Neuronal stem cell (in vitro differentiated cells): Measurements from ENCODE around the gene DNAJB9.
A peak's percentile ranks its signal among the peaks of the same experiment; 100 is the strongest.

Experiments used
- DNase-seq: peaks from one replicate; pipeline ENCODE4 v3.0.0-alpha.2; 2013; ENCODE audit warnings: low spot score
- H2AFZ ChIP-seq: one replicate; pipeline ENCODE4 v1.6.1; 2013; ENCODE audit warnings: mild to moderate bottlenecking, low read length, inconsistent platforms
- H2AK5ac ChIP-seq: 2 replicates; pipeline ENCODE4 v1.6.1; 2013; ENCODE audit warnings: low read depth, mild to moderate bottlenecking, inconsistent platforms, low read length, moderate library complexity, mixed read lengths
- H2BK120ac ChIP-seq: 2 replicates; pipeline ENCODE4 v1.6.1; 2013; ENCODE audit warnings: low read depth, mild to moderate bottlenecking, inconsistent platforms, low read length, moderate library complexity, mixed read lengths
- H2BK12ac ChIP-seq: one replicate; pipeline ENCODE4 v1.6.1; 2013; ENCODE audit warnings: low read length, inconsistent platforms
- H2BK15ac ChIP-seq: 2 replicates; pipeline ENCODE4 v1.6.1; 2013; ENCODE audit warnings: mild to moderate bottlenecking, low read length, inconsistent platforms, mixed read lengths
- H2BK5ac ChIP-seq: one replicate; pipeline ENCODE4 v1.6.1; 2013; ENCODE audit warnings: inconsistent platforms, mild to moderate bottlenecking, low read length, moderate library complexity
- H3K14ac ChIP-seq: one replicate; pipeline ENCODE4 v1.6.1; 2013; ENCODE audit warnings: low read length, inconsistent platforms
- H3K18ac ChIP-seq: 2 replicates; pipeline ENCODE4 v1.6.1; 2013; ENCODE audit warnings: low read length, inconsistent platforms
- H3K23ac ChIP-seq: 2 replicates; pipeline ENCODE4 v1.6.1; 2013; ENCODE audit warnings: low read depth, mild to moderate bottlenecking, mixed read lengths, low read length, inconsistent platforms; ENCODE audit not compliant: poor library complexity
- H3K27ac ChIP-seq: replicated peaks from 3 replicates; pipeline ENCODE4 v1.5.1; 2013; ENCODE audit warnings: low read length, inconsistent platforms
- H3K27me3 ChIP-seq, 3 experiments: 2 replicates each; pipeline ENCODE4 v1.6.1; 2013; ENCODE audit warnings: low read length in 3 of 3, mild to moderate bottlenecking in 2 of 3, inconsistent platforms in 1 of 3, low read depth in 1 of 3, mixed read lengths in 1 of 3, moderate library complexity in 1 of 3; ENCODE audit not compliant: control insufficient read depth in 3 of 3, insufficient read depth in 3 of 3
- H3K36me3 ChIP-seq, 2 donors: replicated peaks in 1 of 2; 2 replicates each; pipeline ENCODE4 v1.6.1; 2013; ENCODE audit warnings: low read length in 2 of 2; ENCODE audit not compliant: control insufficient read depth in 2 of 2, insufficient read depth in 2 of 2
- H3K4ac ChIP-seq: 2 replicates; pipeline ENCODE4 v1.6.1; 2013; ENCODE audit warnings: inconsistent platforms, mild to moderate bottlenecking, low read length, moderate library complexity
- H3K4me1 ChIP-seq, 2 donors: 1 replicate in 1 of 2; 2 replicates in 1 of 2; pipeline ENCODE4 v1.6.1; 2013; ENCODE audit warnings: low read length in 2 of 2, low read depth in 1 of 2; ENCODE audit not compliant: control insufficient read depth in 2 of 2, insufficient read depth in 1 of 2
- H3K4me2 ChIP-seq: one replicate; pipeline ENCODE4 v1.6.1; 2013; ENCODE audit warnings: mild to moderate bottlenecking, low read length, inconsistent platforms; ENCODE audit not compliant: insufficient read depth, poor library complexity, severe bottlenecking
- H3K4me3 ChIP-seq, 2 donors: 2 replicates each; pipeline ENCODE4 v1.5.1; 2013; ENCODE audit warnings: low read length in 2 of 2, mild to moderate bottlenecking in 2 of 2, inconsistent platforms in 1 of 2, moderate library complexity in 1 of 2
- H3K79me1 ChIP-seq: one replicate; pipeline ENCODE4 v1.6.1; 2013; ENCODE audit warnings: low read depth, mild to moderate bottlenecking, inconsistent platforms, low read length, moderate library complexity
- H3K9ac ChIP-seq: one replicate; pipeline ENCODE4 v1.6.1; 2013; ENCODE audit warnings: mild to moderate bottlenecking, low read depth, low read length, inconsistent platforms; ENCODE audit not compliant: poor library complexity
- H3K9me3 ChIP-seq, 2 donors: replicated peaks in 1 of 2; 2 replicates each; pipeline versions ENCODE3 to v1.6.1; 2013; ENCODE audit warnings: low read length in 2 of 2, mild to moderate bottlenecking in 2 of 2, inconsistent platforms in 1 of 2, low read depth in 1 of 2, mixed read lengths in 1 of 2, moderate library complexity in 1 of 2; ENCODE audit not compliant: control insufficient read depth in 2 of 2, insufficient read depth in 1 of 2
- H4K8ac ChIP-seq: one replicate; pipeline ENCODE4 v1.6.1; 2013; ENCODE audit warnings: low read depth, mild to moderate bottlenecking, inconsistent platforms, low read length, moderate library complexity
- H4K91ac ChIP-seq: one replicate; pipeline ENCODE4 v1.6.1; 2013; ENCODE audit warnings: low read length, low read depth, mild to moderate bottlenecking, inconsistent platforms; ENCODE audit not compliant: poor library complexity
- WGBS, 2 donors: extraction: QIAGEN DNeasy Blood & Tissue Kit; methylation state at CpG; one replicate each; pipeline ENCODE4 v1.1.7; 2013; ENCODE audit warnings: missing lambda C conversion rate in 2 of 2, mixed read lengths in 1 of 2; ENCODE audit not compliant: insufficient read length in 2 of 2, insufficient replicate concordance in 1 of 2; ENCODE audit errors: extremely low coverage in 2 of 2; 5-methylcytosine and 5-hydroxymethylcytosine counted together

The DNAJB9 gene

DNA sequence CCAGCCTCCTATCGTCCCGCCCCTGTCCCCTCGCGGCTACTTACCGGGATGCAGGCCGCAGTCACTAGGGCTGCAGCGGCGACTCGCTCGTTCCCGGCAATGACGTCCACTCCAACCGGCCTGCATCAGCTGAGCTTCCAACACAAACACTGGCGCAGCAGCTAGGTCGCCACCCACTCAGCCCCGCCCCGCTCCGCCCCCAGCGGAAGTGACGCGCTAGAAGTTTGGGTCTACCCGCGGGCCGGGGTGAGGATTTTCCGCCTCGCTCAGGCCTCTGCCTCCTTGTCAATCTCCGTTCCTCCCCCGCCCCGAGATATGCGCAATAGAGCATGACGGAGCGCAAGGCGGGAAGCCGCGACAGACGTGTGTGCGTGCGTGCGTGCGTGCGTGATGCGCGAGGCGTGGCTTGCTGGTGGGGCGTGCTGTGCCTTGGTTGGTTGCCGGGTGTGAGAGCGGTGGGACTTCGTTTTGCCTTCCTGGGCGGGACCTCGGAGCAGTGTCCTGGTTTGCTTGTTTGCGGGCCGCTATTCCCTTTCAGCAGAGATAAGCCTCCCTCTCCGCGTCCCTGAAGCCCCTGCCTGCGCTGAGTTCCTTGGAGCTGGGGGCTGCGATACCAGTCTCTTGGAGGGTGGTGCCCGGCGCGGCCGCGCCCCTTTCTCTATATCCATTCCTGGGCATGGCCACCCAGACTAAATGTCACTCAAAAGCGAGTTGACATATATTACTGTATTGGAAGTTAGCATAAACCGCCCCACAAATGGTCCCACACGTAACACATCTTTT lies 43.5 kb upstream of the DNAJB9 start, which contains the start of gene PNPLA8:
Gene PNPLA8, minus strand, starts transcription at position 151 of the 783 bp plus-strand sequence. CDS start 10,644 bp downstream, outside the sequence.
- Histone ChIP-seq H3K9me3 (no peaks in the 10 kb centered on the region), H3K4me2 (peak within 1 kb of the TSS; percentile 76), H2BK12ac (no peak within 1 kb of the TSS), H3K14ac (peak within 1 kb of the TSS; percentile 65), H2BK15ac (no peak within 1 kb of the TSS), H3K36me3 (no peaks in the 10 kb centered on the region), H4K8ac (no peak within 1 kb of the TSS), H3K4ac (no peak within 1 kb of the TSS), H3K27ac (peak within 1 kb of the TSS; percentile 95), H3K23ac (peak within 1 kb of the TSS; percentile 94), H2AFZ (peak within 1 kb of the TSS; percentile 94), H2BK5ac (peak within 1 kb of the TSS; percentile 94), H3K9ac (peak within 1 kb of the TSS; percentile 80), H2AK5ac (no peak within 1 kb of the TSS), H3K27me3 (no peaks in the 10 kb centered on the region), H4K91ac (no peak within 1 kb of the TSS), H3K4me3 (peak within 1 kb of the TSS; percentile 71 to 85), H3K79me1 (peaks cover 1% of the 10 kb centered on the region), H3K4me1 (peaks cover 6 to 15% of the 10 kb centered on the region in 2 donors), H2BK120ac (no peak within 1 kb of the TSS), H3K18ac (peak within 1 kb of the TSS; percentile 96)
- DNase-seq, result peak; percentile 99
- no CpG with 5 or more reads among the region's 64 CpGs for WGBS, 2 donors

DNA sequence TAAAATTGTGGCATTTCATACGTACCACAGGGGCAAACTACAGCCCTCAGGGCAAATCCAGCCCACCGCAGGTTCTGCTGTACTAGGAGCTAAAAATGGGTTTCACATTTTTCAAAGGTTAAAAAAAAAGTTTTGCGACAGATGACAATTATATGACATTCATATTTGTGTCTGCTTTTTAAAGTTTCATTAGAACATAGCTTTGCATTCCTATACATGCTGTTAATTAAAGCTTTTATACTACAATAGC lies 43.0 kb upstream of the DNAJB9 start:
- no peak overlapping the region for H2AK5ac ChIP-seq
- H4K91ac ChIP-seq, result no peak overlapping the region
- H3K4ac ChIP-seq, result no peak overlapping the region
- peak overlapping the region; percentile 76 for H3K4me2 ChIP-seq
- DNase-seq, result no peak
- H3K27ac ChIP-seq, result peak overlapping the region; percentile 95
- no peak overlapping the region for H2BK12ac ChIP-seq
- H2AFZ ChIP-seq, result peak overlapping the region; percentile 94
- H3K4me1 ChIP-seq, result peaks cover 6 to 15% of the 10 kb centered on the region in 2 donors
- H2BK15ac ChIP-seq, result no peak overlapping the region
- no CpG with 5 or more reads among the region's 3 CpGs for WGBS, 2 donors
- H3K27me3 ChIP-seq, result no peaks in the 10 kb centered on the region
- H3K9me3 ChIP-seq, result no peaks in the 10 kb centered on the region
- peak overlapping the region; percentile 71 to 85 for H3K4me3 ChIP-seq
- no peaks in the 10 kb centered on the region for H3K36me3 ChIP-seq
- H2BK5ac ChIP-seq, result no peak overlapping the region
- no peak overlapping the region for H3K9ac ChIP-seq
- no peak overlapping the region for H4K8ac ChIP-seq
- no peak overlapping the region for H2BK120ac ChIP-seq
- peak overlapping the region; percentile 94 for H3K23ac ChIP-seq
- peak overlapping the region; percentile 66 for H3K18ac ChIP-seq
- no peak overlapping the region for H3K14ac ChIP-seq
- peaks cover 1% of the 10 kb centered on the region for H3K79me1 ChIP-seq

- no peak overlapping the region for H3K9ac ChIP-seq
- no peaks in the 10 kb centered on the region for H3K9me3 ChIP-seq
- H3K4me3 ChIP-seq, result no peak overlapping the region
- no peak overlapping the region for H3K14ac ChIP-seq
- no peak overlapping the region for H3K4me2 ChIP-seq
- H2AK5ac ChIP-seq, result no peak overlapping the region
- peaks cover 6 to 15% of the 10 kb centered on the region in 2 donors for H3K4me1 ChIP-seq
- no peak overlapping the region for H4K91ac ChIP-seq
- no peak for DNase-seq
- H3K18ac ChIP-seq, result no peak overlapping the region
- no CpG with 5 or more reads among the region's 6 CpGs for WGBS, 2 donors
- peak overlapping the region; percentile 70 for H2AFZ ChIP-seq
- H3K4ac ChIP-seq, result no peak overlapping the region
- no peak overlapping the region for H3K23ac ChIP-seq
- H2BK15ac ChIP-seq, result no peak overlapping the region
- no peak overlapping the region for H2BK12ac ChIP-seq
- H3K27me3 ChIP-seq, result no peaks in the 10 kb centered on the region
- no peak overlapping the region for H3K27ac ChIP-seq
- peaks cover 1% of the 10 kb centered on the region for H3K79me1 ChIP-seq
- H4K8ac ChIP-seq, result no peak overlapping the region
- H3K36me3 ChIP-seq, result no peaks in the 10 kb centered on the region
- no peak overlapping the region for H2BK5ac ChIP-seq
- H2BK120ac ChIP-seq, result no peak overlapping the region
Measured at GRCh38 chr7:108528183-108528712, 41.4 kb upstream of the DNAJB9 start.

GRCh38 chr7:108529341-108529740 lies 40.3 kb upstream of the DNAJB9 start:
- Histone ChIP-seq H2BK12ac (no peak overlapping the region), H3K27me3 (no peaks in the 10 kb centered on the region), H3K18ac (no peak overlapping the region), H3K4ac (no peak overlapping the region), H3K27ac (no peak overlapping the region), H3K9me3 (no peaks in the 10 kb centered on the region), H2BK15ac (no peak overlapping the region), H2BK120ac (no peak overlapping the region), H3K23ac (no peak overlapping the region), H3K4me1 (peaks cover 6 to 13% of the 10 kb centered on the region in 2 donors), H3K4me2 (no peak overlapping the region), H4K8ac (no peak overlapping the region), H2AK5ac (no peak overlapping the region), H4K91ac (no peak overlapping the region), H3K79me1 (peaks cover 1% of the 10 kb centered on the region), H2BK5ac (no peak overlapping the region), H3K4me3 (no peak overlapping the region), H3K14ac (no peak overlapping the region), H3K9ac (no peak overlapping the region), H3K36me3 (no peaks in the 10 kb centered on the region), H2AFZ (peak overlapping the region; percentile 75)
- WGBS, 2 donors, result no CpG with 5 or more reads among the region's 3 CpGs
- DNase-seq, result no peak
